GM12892 (cell line): ENCODE measurements around the gene PYGB.

Experiments
- POLR2A ChIP-seq: IDR thresholded peaks from 2 replicates; pipeline ENCODE4 v1.6.1; 2011; ENCODE audit warnings: low read depth, low read length, control low read depth
- POLR2AphosphoS5 ChIP-seq: IDR thresholded peaks from 2 replicates; pipeline ENCODE4 v1.6.1; 2011; ENCODE audit warnings: low read depth, low read length, control low read depth
- TAF1 ChIP-seq: IDR thresholded peaks from 2 replicates; pipeline ENCODE4 v1.6.1; 2011; ENCODE audit warnings: low read depth, mild to moderate bottlenecking, control low read depth, low read length, borderline replicate concordance

GRCh38 chr20:25230166-25230831 is 17.6 kb upstream of the PYGB start:
- TF ChIP-seq POLR2A (no peak), POLR2AphosphoS5 (no peak), TAF1 (no peak)
